Ectodermal cell (in vitro differentiated cells): ENCODE data around the gene FRMD4B. TPM values are rescaled to one million over a fixed set of nuclear protein-coding genes. Genes with fewer than 3 reads are reported as not detected.

Experiments
- H3K27ac ChIP-seq: 2 replicates; pipeline ENCODE4 v1.7.0; 2013; ENCODE audit warnings: mild to moderate bottlenecking, low read depth, low read length; ENCODE audit not compliant: insufficient read depth, poor library complexity, severe bottlenecking
- H3K27me3 ChIP-seq: 2 replicates; pipeline ENCODE4 v1.7.0; 2013; ENCODE audit warnings: mild to moderate bottlenecking, low read length; ENCODE audit not compliant: insufficient read depth, control insufficient read depth, poor library complexity, severe bottlenecking
- H3K36me3 ChIP-seq: one replicate; pipeline ENCODE4 v1.7.0; 2013; ENCODE audit warnings: low read length; ENCODE audit not compliant: control insufficient read depth, insufficient read depth
- H3K4me1 ChIP-seq: one replicate; pipeline ENCODE4 v1.7.0; 2013; ENCODE audit warnings: low read length; ENCODE audit not compliant: control insufficient read depth, insufficient read depth
- H3K4me3 ChIP-seq: 2 replicates; pipeline ENCODE4 v1.7.0; 2013; ENCODE audit warnings: low read depth, low read length, control low read depth; ENCODE audit not compliant: insufficient read depth
- H3K9me3 ChIP-seq: 2 replicates; pipeline ENCODE4 v1.7.0; 2013; ENCODE audit warnings: mild to moderate bottlenecking, low read length, moderate library complexity; ENCODE audit not compliant: control insufficient read depth
- WGBS, 2 experiments: methylation state at CpG; one replicate each; pipeline ENCODE4 v1.1.7; 2013; ENCODE audit warnings: missing lambda C conversion rate in 2 of 2; 5-methylcytosine and 5-hydroxymethylcytosine counted together
- polyA plus RNA-seq, 4 experiments: library from polyadenylated mRNA; stranded (reverse); fragments of 50-300 nt; gene quantifications; one replicate each; pipeline ENCODE4 v1.2.3, GENCODE V29; 2013

FRMD4B gene
- polyA plus RNA-seq (2013, experiment 1 of 4), result 9.2 TPM
- 10.9 TPM for polyA plus RNA-seq (2013, experiment 2 of 4)
- polyA plus RNA-seq (2013, experiment 3 of 4), result 9.2 TPM
- polyA plus RNA-seq (2013, experiment 4 of 4), result 11.3 TPM

DNA sequence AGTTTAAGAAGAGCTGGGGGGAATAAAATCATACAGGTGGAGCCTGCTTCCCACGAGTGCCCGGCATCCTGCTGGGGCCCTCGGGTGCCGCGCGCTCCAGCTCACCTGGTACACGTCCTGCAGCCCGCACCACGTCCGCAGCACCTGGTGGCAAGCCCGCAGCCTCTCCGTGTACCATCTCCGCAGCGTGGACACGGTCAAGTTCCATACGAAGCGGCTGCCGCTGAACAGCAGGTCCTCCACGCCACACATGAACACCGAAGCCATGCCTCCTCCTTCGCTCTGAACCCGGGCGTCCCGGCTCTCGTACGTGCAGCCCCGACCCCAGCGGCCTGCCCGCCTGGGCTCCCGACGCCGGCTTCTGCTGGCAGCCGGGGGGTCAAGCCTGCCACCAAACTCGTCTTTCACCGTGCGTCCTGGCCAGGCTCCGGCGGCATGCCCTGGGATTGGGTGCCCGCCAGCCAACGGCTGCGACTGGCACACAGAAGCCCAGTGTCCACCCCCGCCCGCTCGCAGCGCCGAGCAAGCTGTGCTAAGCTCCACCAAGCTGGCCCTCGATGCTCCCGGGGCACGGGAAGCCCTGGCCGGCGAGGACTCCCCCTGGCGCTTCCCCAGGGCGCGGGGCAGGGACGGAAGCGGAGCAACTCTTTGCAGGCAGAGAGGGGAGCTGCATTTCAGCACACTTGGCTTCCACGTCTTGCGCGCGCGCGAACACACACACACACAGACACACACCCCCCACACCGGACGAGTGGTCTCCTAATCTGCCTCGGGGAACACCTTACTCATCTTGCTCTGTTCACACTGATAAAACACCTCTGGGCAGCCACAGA, at the start of gene FRMD4B:
Gene FRMD4B (minus strand): TSS at position 366 of the 833 bp plus-strand sequence. CDS start 99 bp downstream, at position 267.
- H3K27me3 ChIP-seq, result peaks cover 29% of the 10 kb centered on the region
- H3K27ac ChIP-seq, result no peak within 1 kb of the TSS
- no peaks in the 10 kb centered on the region for H3K9me3 ChIP-seq
- H3K4me3 ChIP-seq, result peak within 1 kb of the TSS; percentile 37
- H3K4me1 ChIP-seq, result peaks cover 5% of the 10 kb centered on the region
- no peaks in the 10 kb centered on the region for H3K36me3 ChIP-seq
- 3 to 4% methylated on average over 65 of the region's 65 CpGs for WGBS, 2 experiments

DNA sequence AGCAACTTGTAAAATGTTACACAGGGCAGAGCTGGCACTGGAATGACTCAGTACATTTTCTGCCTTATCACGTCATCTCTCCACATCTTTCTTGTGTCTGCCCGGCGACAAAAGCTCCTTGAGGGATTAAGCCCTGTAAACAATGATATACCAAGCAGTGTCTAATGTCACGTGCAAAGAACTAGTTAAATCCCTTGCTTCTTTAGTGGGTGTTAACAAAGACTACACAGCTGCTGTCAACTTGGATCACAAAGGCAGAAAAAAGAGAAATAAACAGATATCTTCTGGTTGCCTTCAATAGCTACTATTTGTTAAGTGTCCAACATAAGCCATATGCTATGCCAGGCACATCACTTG, 48.1 kb upstream of the FRMD4B start:
- WGBS, 2 experiments, result 71 to 88% methylated on average over 4 of the region's 4 CpGs
- Histone ChIP-seq H3K27me3 (no peaks in the 10 kb centered on the region), H3K4me3 (no peak overlapping the region), H3K36me3 (no peaks in the 10 kb centered on the region), H3K27ac (no peak overlapping the region), H3K4me1 (peaks cover 5% of the 10 kb centered on the region), H3K9me3 (no peaks in the 10 kb centered on the region)

DNA sequence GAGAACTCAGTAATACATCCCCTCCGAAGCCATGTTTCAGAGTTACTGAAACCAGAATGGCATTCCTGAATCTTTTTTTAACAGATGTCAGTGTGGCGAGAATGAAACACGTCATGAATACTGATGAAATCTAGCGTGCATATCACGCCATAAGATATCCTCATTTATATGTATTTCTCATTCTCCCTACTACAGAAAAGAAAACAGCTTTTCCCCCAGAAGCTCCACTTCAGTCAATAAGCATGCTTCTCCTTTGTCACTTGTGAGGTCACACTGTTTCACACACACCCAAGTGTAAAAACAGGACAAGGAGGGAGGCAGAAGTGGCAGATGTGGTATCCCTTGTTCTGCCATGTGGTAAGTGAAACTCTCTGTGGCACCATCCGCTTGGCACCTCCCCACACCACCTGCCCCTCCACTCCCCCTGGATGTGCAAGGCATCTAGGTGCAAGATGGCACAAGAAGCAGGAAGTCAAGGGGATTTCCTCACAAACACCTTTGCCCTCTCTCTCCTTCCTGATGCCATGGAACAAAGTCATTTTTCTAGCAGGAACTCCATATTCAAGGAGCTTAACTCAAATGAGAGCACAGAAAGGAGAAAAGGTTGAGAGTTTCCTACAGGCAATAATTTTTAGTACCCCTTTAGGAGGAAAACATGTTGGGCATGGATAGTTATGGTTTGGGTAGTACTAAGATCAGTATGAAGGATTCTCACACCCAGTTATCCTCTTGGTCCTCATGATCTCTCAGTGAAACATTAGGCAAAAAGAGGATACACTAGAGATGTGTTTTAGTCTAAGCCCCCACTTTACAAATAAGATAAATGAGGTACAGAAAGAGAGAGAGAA, 47.5 kb upstream of the FRMD4B start:
- Histone ChIP-seq H3K9me3 (no peaks in the 10 kb centered on the region), H3K4me3 (no peak overlapping the region), H3K27me3 (no peaks in the 10 kb centered on the region), H3K27ac (no peak overlapping the region), H3K4me1 (peaks cover 5% of the 10 kb centered on the region), H3K36me3 (no peaks in the 10 kb centered on the region)
- 95 to 98% methylated on average over 6 of the region's 6 CpGs for WGBS, 2 experiments

DNA sequence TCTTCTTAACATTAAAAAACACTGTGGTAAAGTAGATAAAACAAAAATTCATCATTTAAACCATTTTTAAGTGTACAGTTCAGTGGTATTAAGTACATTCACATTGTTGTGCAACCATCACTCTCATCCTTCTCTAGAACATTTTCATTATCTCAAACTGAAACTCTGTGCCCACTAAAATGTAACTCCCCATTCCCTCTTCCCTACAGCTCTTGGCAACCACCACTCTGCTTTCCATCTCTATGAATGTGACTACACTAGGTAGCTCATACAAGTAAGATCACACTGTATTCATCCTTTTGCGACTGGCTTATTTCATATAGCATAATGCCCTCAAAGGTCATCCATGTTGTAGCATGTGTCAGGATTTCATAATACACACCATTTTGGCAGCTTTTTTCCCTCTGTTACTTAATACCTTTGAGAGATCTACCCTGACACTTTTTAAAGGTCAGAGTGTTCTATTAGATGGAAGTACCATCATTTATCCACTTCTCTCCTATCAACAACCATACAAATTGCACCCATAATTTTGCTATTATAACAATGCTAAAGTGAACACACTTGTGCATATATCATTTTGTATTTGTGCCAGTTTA, 42.9 kb upstream of the FRMD4B start:
- Histone ChIP-seq H3K4me3 (no peak overlapping the region), H3K27ac (no peak overlapping the region), H3K27me3 (no peaks in the 10 kb centered on the region), H3K36me3 (no peaks in the 10 kb centered on the region), H3K9me3 (no peaks in the 10 kb centered on the region), H3K4me1 (peaks cover 5% of the 10 kb centered on the region)
- 87 to 97% methylated on average over 1 of the region's 1 CpG for WGBS, 2 experiments

DNA sequence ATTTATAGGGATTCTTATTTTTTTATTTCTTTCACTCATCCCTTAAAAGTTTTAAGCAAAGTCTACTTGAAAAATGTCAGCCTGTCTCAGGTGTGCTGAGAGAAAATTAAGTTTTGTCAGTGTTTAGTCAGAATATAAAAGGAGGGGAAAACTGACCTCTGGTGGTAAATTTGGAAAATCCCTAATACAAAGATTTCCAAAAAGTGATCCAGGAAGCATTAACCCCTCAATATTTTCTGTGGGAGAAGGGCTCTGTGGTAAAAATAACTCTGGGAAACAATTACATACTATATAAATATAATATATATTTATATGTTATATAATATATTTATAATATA, 41.0 kb upstream of the FRMD4B start:
- no peaks in the 10 kb centered on the region for H3K9me3 ChIP-seq
- no peak overlapping the region for H3K4me3 ChIP-seq
- H3K4me1 ChIP-seq, result no peaks in the 10 kb centered on the region
- no peaks in the 10 kb centered on the region for H3K36me3 ChIP-seq
- H3K27me3 ChIP-seq, result no peaks in the 10 kb centered on the region
- H3K27ac ChIP-seq, result no peak overlapping the region

DNA sequence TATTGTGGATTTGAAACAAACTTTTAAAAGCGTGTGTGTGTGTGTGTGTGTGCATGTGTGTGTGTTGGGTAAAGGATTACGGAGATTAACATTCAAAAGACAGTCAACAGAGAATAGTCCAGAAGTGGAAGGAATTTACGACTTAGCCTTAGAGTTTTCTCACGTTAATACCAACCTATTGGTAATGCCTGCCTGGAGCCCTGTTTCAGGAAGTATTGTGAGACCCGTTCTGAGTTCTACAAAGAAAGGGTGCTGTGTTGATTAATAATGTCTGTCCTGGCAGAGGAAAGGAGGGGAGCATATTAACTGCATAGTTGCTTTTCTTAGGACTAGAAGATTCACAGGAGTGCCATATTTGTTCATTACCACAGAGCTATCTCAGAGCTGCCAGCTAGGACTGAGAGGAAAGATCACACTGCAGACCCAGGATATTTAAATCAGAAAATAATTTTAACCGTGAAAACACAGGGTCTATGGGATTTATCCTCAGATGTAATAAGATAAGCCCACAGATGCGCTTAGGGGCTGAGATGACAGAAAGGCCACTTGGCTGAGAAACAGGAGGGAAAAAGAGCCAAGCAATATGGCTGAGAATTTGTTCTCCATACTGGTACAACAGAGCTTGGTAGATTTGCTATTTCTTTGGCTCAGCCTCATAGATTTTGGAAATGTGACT, 40.5 kb upstream of the FRMD4B start:
- H3K27me3 ChIP-seq, result no peaks in the 10 kb centered on the region
- no peaks in the 10 kb centered on the region for H3K36me3 ChIP-seq
- WGBS, 2 experiments, result 77 to 78% methylated on average over 7 of the region's 7 CpGs
- no peak overlapping the region for H3K4me3 ChIP-seq
- no peaks in the 10 kb centered on the region for H3K4me1 ChIP-seq
- no peaks in the 10 kb centered on the region for H3K9me3 ChIP-seq
- H3K27ac ChIP-seq, result no peak overlapping the region

DNA sequence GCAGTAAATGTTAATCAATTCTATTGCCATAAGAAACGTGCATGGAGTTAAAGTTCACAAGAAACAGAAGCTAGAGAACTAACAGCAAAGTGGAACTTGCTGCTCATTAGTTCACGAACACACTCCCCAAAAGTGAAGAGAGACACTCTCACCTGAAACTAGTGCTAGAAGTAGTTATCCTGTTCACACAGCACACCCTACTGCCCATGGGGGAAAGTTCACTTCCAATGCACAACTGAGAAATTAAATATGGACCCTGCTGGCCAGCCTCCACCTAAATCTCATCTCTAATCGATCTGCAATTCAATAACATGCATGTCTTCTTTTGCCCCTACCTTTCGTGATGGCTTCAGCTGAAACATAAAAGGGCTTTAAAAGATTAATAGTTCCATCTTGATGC, 39.4 kb upstream of the FRMD4B start:
- WGBS, 2 experiments, result 62 to 66% methylated on average over 4 of the region's 4 CpGs
- H3K4me1 ChIP-seq, result no peaks in the 10 kb centered on the region

DNA sequence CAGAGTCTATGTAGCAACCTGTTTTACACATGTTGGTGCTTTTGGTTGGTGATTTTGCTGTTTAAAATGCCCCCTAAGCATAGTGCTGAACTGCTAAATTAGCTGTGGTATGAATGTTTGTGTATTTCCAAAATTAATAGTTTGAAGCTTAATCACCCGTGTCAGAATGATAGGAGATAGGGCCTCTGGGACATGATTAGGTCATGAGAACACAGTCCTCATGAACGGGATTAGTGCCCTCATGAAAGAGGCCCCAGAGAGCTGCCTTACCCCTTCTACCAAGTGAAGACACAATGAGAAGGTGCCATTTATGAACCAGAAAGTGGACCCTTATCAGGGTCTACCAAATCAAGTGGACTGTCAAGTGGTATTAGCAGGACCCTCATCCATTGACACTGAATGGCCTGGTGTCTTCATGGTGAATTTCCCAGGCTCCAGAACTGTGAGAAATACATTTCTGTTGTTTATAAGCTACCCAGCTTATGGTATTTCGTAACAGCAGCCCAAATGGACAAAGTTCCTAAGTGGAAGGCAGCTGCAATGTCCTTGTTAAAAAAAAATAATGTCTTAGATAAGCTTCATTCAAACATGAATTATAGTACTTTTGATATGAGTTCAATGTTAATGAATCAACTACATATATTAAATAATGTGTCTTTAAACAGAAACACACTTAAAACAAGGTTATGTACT, 37.7 kb upstream of the FRMD4B start:
- Histone ChIP-seq H3K4me3 (no peak overlapping the region), H3K27me3 (no peaks in the 10 kb centered on the region), H3K36me3 (no peaks in the 10 kb centered on the region), H3K9me3 (no peaks in the 10 kb centered on the region), H3K4me1 (no peaks in the 10 kb centered on the region), H3K27ac (no peak overlapping the region)
- 92 to 95% methylated on average over 3 of the region's 3 CpGs for WGBS, 2 experiments

More for the DNA sequence above, 39.4 kb upstream of the FRMD4B start:
- H3K4me3 ChIP-seq, result no peak overlapping the region
- H3K27ac ChIP-seq, result no peak overlapping the region
- no peaks in the 10 kb centered on the region for H3K9me3 ChIP-seq
- no peaks in the 10 kb centered on the region for H3K27me3 ChIP-seq
- no peaks in the 10 kb centered on the region for H3K36me3 ChIP-seq

DNA sequence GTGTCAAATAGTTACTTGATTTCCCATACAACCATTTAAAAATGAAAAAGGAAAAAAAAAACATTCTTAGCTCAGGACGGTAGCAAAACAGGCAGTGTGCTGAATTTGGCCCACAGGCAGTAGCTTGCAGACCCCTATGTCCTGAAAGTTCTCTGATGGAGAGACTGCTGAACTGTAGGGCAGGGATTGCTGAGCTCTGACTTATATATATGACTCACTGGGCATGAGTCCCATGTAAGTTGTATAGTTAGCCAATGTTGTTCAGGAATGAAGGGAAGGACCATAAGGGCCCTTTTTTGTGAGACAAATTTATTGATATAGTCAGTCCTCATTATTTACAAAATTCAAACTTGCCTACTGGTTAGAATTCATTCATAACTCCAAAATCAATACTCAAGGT, 36.9 kb upstream of the FRMD4B start:
- WGBS, 2 experiments, result 86 to 93% methylated on average over 1 of the region's 1 CpG
- Histone ChIP-seq H3K9me3 (no peaks in the 10 kb centered on the region), H3K4me3 (no peak overlapping the region), H3K4me1 (no peaks in the 10 kb centered on the region), H3K27ac (no peak overlapping the region), H3K36me3 (no peaks in the 10 kb centered on the region), H3K27me3 (no peaks in the 10 kb centered on the region)
